ENCODE results near the gene NAA80. TPM values are rescaled to one million over a fixed set of nuclear protein-coding genes. Genes with fewer than 3 reads are reported as not detected.

NAA80 gene
- total and polyA plus RNA-seq, 7 experiments from 2014 or later = 13.7 to 44.9 (median 30.7) TPM

DNA sequence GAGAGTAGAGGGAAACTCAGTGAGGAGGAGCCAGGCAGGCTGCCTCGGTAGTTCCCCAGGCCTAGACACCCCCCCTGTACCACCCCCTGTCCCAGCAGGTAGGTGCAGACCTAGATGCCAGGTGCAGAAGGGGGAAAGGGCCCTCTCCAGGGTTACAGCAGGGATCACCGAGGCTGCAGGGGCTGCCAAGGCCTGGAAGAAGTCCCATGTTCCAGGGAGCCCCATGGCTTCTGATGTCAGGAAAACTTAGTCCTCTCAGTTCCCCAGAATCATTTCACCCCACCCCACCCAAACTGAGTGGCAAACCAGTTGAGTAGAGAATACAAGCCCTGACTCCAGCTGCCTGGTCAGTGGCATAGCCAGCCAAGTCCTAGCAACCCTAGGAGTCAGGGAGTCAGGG lies 37.7 kb downstream of the NAA80 start:
- no peak for ATAC-seq
- H3K9me3 Mint-ChIP-seq = no peaks in the 10 kb centered on the region
- ChIA-PET CTCF (interaction anchor here (0.9 to 1.0 kb wide), 2 partner anchors 17 to 69 kb away, joined by 3 to 4 read pairs; partner anchors contain the start of gene LSMEM2), POLR2A (interaction anchor here (1.0 to 1.4 kb wide), 2 partner anchors 14 to 26 kb away, joined by 3 to 5 read pairs; partner anchors contain the start of gene GNAI2)
- H3K4me1 ChIP-seq (ENCODE audit: control insufficient read depth in 2 of 2, insufficient read depth in 2 of 2, low read length in 2 of 2) = peaks cover 6% of the 10 kb centered on the region in 2 donors
- no peak for DNase-seq
- peaks cover 0 to 7% (median 0%) of the 10 kb centered on the region in 5 donors for H3K27me3 Mint-ChIP-seq
- H3K4me3 Mint-ChIP-seq = peak overlapping the region in 5 of 10 donors; percentile 8 to 86 (median 43)
- peaks cover 5 to 30% (median 8%) of the 10 kb centered on the region in 3 experiments for H3K36me3 ChIP-seq (ENCODE audit: control insufficient read depth in 2 of 3, insufficient read depth in 3 of 3, low read length in 3 of 3)
- intact Hi-C loops (cut with micrococcal nuclease) = no loop called here
- H3K27ac Mint-ChIP-seq = peak overlapping the region in 2 of 9 donors; percentile 19 to 71
- H3K9me3 ChIP-seq (ENCODE audit: control insufficient read depth in 2 of 3, low read length in 3 of 3) = no peaks in the 10 kb centered on the region
- H3K4me3 ChIP-seq (ENCODE audit: low read length) = no peak overlapping the region
- H3K4me1 Mint-ChIP-seq = peaks cover 0 to 12% (median 4%) of the 10 kb centered on the region in 7 donors
- H3K36me3 Mint-ChIP-seq = peaks cover 0 to 16% (median 0%) of the 10 kb centered on the region in 5 donors
- H3K27ac ChIP-seq (ENCODE audit: low read depth, low read length) = no peak overlapping the region
- no peaks in the 10 kb centered on the region for H3K27me3 ChIP-seq (ENCODE audit: control insufficient read depth in 2 of 2, insufficient read depth in 2 of 2, low read length in 2 of 2)

DNA sequence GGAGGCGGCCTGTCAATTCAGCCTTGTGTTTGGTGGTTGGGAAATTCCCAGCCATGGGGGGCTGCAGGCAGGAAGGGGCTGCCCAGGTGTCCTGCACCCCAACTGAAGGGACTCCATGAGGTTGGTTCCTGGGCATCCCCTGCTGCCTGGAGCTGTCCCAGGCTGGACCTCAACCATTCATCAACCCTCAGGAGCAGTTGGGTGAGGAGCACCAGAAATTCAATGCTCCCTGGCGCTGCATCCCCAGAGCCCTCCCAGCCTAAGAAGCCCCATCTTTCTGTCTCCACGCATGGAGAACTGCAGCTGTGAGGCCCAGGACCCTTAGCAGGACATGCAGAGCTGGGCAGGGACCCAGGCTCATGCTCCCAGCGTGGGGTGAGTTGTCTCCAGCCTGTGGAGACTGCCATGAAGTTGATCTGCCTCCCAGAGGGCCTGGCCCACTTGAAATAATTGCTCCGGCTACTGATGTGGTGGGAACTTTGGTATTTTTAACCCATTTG lies 38.2 kb downstream of the NAA80 start:
- ATAC-seq = no peak
- ChIA-PET CTCF (interaction anchor here (1.0 to 2.7 kb wide), 2 partner anchors 12 to 17 kb away, joined by 4 to 8 read pairs; partner anchors contain the start of gene LSMEM2), POLR2A (interaction anchor here (1.0 to 1.4 kb wide), 3 partner anchors 13 to 76 kb away, joined by 3 to 5 read pairs (median 3); partner anchors contain the start of gene GNAI2)
- intact Hi-C loops (cut with micrococcal nuclease) = loop anchor here (1.0 kb wide), 4 partner anchors 12 to 67 kb away; no protein-coding TSS in a partner anchor
- peak overlapping the region in 5 of 10 donors; percentile 8 to 86 (median 64) for H3K4me3 Mint-ChIP-seq
- no peaks in the 10 kb centered on the region for H3K27me3 ChIP-seq (ENCODE audit: control insufficient read depth in 2 of 2, insufficient read depth in 2 of 2, low read length in 2 of 2)
- H3K4me1 Mint-ChIP-seq = peaks cover 0 to 12% (median 4%) of the 10 kb centered on the region in 7 donors
- H3K36me3 ChIP-seq (ENCODE audit: control insufficient read depth in 2 of 3, insufficient read depth in 3 of 3, low read length in 3 of 3) = peaks cover 8 to 35% (median 8%) of the 10 kb centered on the region in 3 experiments
- H3K9me3 Mint-ChIP-seq = no peaks in the 10 kb centered on the region
- H3K4me3 ChIP-seq (ENCODE audit: low read length) = no peak overlapping the region
- no peaks in the 10 kb centered on the region for H3K9me3 ChIP-seq (ENCODE audit: control insufficient read depth in 2 of 3, low read length in 3 of 3)
- no peak for DNase-seq
- H3K4me1 ChIP-seq (ENCODE audit: control insufficient read depth in 2 of 2, insufficient read depth in 2 of 2, low read length in 2 of 2) = peaks cover 6% of the 10 kb centered on the region in 2 donors
- H3K27ac Mint-ChIP-seq = peak overlapping the region in 3 of 9 donors; percentile 19 to 71 (median 41)
- peaks cover 0 to 19% (median 0%) of the 10 kb centered on the region in 5 donors for H3K36me3 Mint-ChIP-seq
- peaks cover 0 to 4% (median 0%) of the 10 kb centered on the region in 5 donors for H3K27me3 Mint-ChIP-seq
- no peak overlapping the region for H3K27ac ChIP-seq (ENCODE audit: low read depth, low read length)

DNA sequence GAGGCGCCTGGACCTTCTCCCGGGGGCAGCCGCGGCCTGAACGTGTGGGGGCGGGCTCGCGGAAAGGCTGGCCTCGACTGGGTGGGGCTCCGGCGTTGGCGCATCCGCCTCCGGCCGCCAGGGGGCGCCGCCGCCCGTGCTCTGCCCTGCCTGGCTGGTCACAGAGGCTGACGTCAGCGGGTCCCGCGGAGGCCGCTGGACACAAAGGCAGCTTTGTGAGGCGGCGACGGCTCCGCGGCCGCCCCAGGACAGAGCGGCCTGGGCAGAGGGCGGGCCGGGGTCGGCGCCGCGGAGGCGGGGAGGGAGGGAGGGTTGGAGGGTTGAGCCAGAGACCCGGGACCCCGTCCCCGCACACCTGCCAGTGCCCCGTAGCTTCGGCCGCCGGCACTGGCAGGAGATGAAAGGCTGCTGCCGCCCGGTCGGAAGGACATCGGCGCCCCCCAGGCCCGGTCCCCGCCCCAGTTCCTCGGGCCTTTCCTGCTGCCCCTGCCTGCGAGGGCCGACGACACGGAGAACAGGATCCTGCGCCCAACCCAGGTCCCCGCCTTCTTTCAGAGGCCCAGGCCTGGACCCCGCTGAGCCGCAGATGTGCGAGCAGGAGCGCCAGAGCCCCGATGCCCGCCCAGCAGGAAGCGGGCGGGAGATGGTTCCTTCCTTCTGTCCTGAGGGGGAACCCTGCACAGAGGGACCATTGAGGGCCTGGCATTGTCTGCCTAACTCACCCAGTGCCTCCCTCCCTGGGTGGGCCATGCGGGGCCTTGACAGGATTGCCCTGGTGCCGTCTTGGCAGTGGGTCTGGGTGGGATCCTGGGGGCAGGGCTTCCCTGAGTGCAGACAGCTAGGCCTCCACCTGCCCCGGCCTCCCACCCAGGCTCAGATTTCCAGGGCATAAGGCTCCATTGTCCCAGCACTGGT lies 38.9 kb downstream of the NAA80 start:
- Histone ChIP-seq H3K9me3 (ENCODE audit: control insufficient read depth in 2 of 3, low read length in 3 of 3) (no peaks in the 10 kb centered on the region), H3K27ac (ENCODE audit: low read depth, low read length) (peak overlapping the region; percentile 76), H3K4me3 (ENCODE audit: low read length) (peak overlapping the region; percentile 43), H3K27me3 (ENCODE audit: control insufficient read depth in 2 of 2, insufficient read depth in 2 of 2, low read length in 2 of 2) (no peaks in the 10 kb centered on the region), H3K4me1 (ENCODE audit: control insufficient read depth in 2 of 2, insufficient read depth in 2 of 2, low read length in 2 of 2) (peaks cover 6% of the 10 kb centered on the region in 2 donors), H3K36me3 (ENCODE audit: control insufficient read depth in 2 of 3, insufficient read depth in 3 of 3, low read length in 3 of 3) (peaks cover 8 to 41% (median 8%) of the 10 kb centered on the region in 3 experiments)
- peak; percentile 58 to 95 (median 78) for DNase-seq
- H3K9me3 Mint-ChIP-seq = no peaks in the 10 kb centered on the region
- peak overlapping the region; percentile 57 to 86 (median 68) for H3K4me3 Mint-ChIP-seq
- H3K4me1 Mint-ChIP-seq = peaks cover 0 to 12% (median 4%) of the 10 kb centered on the region in 7 donors
- intact Hi-C loops (cut with micrococcal nuclease) = loop anchor here (1.0 kb wide), 4 partner anchors 13 to 66 kb away; no protein-coding TSS in a partner anchor
- peak; percentile 95 for ATAC-seq
- ChIA-PET CTCF (interaction anchor here (0.9 to 2.7 kb wide), 3 partner anchors 11 to 35 kb away, joined by 4 to 8 read pairs (median 4); partner anchors contain the start of gene LSMEM2), POLR2A (interaction anchor here (0.5 to 2.4 kb wide), 6 partner anchors 12 to 1909 kb away, joined by 3 to 7 read pairs (median 3); no protein-coding TSS in a partner anchor)
- H3K27ac Mint-ChIP-seq = peak overlapping the region in 8 of 9 donors; percentile 38 to 85 (median 77)
- H3K27me3 Mint-ChIP-seq = no peaks in the 10 kb centered on the region
- H3K36me3 Mint-ChIP-seq = peaks cover 0 to 19% (median 0%) of the 10 kb centered on the region in 5 donors

DNA sequence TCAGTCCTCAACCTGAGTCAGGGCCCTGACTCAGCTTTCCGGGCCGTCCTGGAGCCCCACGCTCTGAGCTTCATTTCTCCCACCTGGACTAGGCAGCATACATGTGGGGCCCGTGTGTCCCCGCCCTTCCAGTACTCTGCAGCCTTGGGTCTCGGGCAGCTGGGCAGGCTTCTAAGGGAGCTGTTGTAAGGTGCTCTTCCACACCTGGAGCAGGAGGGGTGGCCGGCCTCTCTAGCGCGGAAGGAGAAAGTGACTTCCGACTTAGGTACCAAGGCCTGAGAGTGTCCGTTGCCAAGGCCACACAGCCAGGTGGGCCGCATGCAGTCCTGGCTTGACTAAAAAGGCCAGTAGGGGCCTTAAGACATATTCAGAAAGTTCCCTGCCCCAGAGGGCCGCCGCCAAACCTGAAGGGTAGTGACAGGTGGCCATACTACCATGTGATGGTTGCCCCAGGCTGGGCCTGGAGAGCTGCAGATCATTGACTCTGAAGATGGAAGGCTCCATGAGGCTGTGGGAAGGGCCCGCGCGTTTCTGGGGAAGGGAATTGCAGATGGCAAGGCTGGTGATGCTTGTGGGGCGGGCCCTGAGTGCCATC lies 39.7 kb downstream of the NAA80 start:
- intact Hi-C loops (cut with micrococcal nuclease) = loop anchor here (1.0 kb wide), 4 partner anchors 13 to 65 kb away; no protein-coding TSS in a partner anchor
- no peak for DNase-seq
- no peaks in the 10 kb centered on the region for H3K9me3 Mint-ChIP-seq
- ATAC-seq = peak; percentile 16
- peaks cover 0 to 19% (median 0%) of the 10 kb centered on the region in 5 donors for H3K36me3 Mint-ChIP-seq
- H3K27ac Mint-ChIP-seq = peak overlapping the region in 8 of 9 donors; percentile 41 to 85 (median 77)
- H3K4me3 Mint-ChIP-seq = peak overlapping the region; percentile 58 to 86 (median 72)
- H3K36me3 ChIP-seq (ENCODE audit: control insufficient read depth in 2 of 3, insufficient read depth in 3 of 3, low read length in 3 of 3) = peaks cover 8 to 48% (median 12%) of the 10 kb centered on the region in 3 experiments
- H3K27ac ChIP-seq (ENCODE audit: low read depth, low read length) = peak overlapping the region; percentile 76
- no peaks in the 10 kb centered on the region for H3K27me3 Mint-ChIP-seq
- peaks cover 6 to 7% of the 10 kb centered on the region in 2 donors for H3K4me1 ChIP-seq (ENCODE audit: control insufficient read depth in 2 of 2, insufficient read depth in 2 of 2, low read length in 2 of 2)
- peak overlapping the region; percentile 43 for H3K4me3 ChIP-seq (ENCODE audit: low read length)
- peaks cover 0 to 12% (median 4%) of the 10 kb centered on the region in 7 donors for H3K4me1 Mint-ChIP-seq
- CTCF ChIA-PET = interaction anchor here (0.7 to 2.7 kb wide), 6 partner anchors 8 to 65 kb away, joined by 4 to 8 read pairs (median 4); partner anchors contain the start of gene GNAI2
- POLR2A ChIA-PET = interaction anchor here (0.9 to 2.4 kb wide), 4 partner anchors 11 to 78 kb away, joined by 3 to 7 read pairs (median 4); no protein-coding TSS in a partner anchor
- H3K9me3 ChIP-seq (ENCODE audit: control insufficient read depth in 2 of 3, low read length in 3 of 3) = no peaks in the 10 kb centered on the region
- no peaks in the 10 kb centered on the region for H3K27me3 ChIP-seq (ENCODE audit: control insufficient read depth in 2 of 2, insufficient read depth in 2 of 2, low read length in 2 of 2)

DNA sequence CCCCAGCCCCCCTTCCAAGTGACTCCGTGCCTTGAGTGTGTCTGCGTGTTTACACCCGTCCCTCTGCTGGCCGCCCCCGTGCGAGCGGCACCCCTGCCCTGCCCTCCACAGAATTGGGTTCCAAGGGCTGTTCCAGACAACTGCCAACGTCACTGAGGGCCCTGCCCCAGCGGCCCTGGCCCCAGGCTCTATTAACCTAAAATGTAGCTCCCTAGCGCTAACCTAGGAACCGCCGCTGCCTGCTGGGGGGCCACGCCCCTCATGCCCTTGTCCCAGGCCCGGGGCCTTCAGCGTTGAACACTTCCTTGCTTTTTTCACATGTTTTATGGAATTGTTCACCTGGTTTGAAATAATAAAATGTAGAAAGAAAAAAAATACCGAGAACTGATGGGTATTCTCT lies 40.2 kb downstream of the NAA80 start:
- Mint-ChIP-seq H3K36me3 (peaks cover 0 to 19% (median 0%) of the 10 kb centered on the region in 5 donors), H3K9me3 (no peaks in the 10 kb centered on the region), H3K4me1 (peaks cover 0 to 13% (median 4%) of the 10 kb centered on the region in 7 donors), H3K27ac (peak overlapping the region in 3 of 9 donors; percentile 51 to 81 (median 63)), H3K4me3 (peak overlapping the region in 1 of 10 donors; percentile 29), H3K27me3 (no peaks in the 10 kb centered on the region)
- DNase-seq = no peak
- no peak for ATAC-seq
- Histone ChIP-seq H3K36me3 (ENCODE audit: control insufficient read depth in 2 of 3, insufficient read depth in 3 of 3, low read length in 3 of 3) (peaks cover 8 to 54% (median 12%) of the 10 kb centered on the region in 3 experiments), H3K27ac (ENCODE audit: low read depth, low read length) (peak overlapping the region; percentile 47), H3K9me3 (ENCODE audit: control insufficient read depth in 2 of 3, low read length in 3 of 3) (no peaks in the 10 kb centered on the region), H3K27me3 (ENCODE audit: control insufficient read depth in 2 of 2, insufficient read depth in 2 of 2, low read length in 2 of 2) (no peaks in the 10 kb centered on the region), H3K4me1 (ENCODE audit: control insufficient read depth in 2 of 2, insufficient read depth in 2 of 2, low read length in 2 of 2) (peaks cover 6 to 8% of the 10 kb centered on the region in 2 donors), H3K4me3 (ENCODE audit: low read length) (no peak overlapping the region)
- POLR2A ChIA-PET = interaction anchor here (1.0 to 2.4 kb wide), 4 partner anchors 11 to 78 kb away, joined by 3 to 7 read pairs (median 4); no protein-coding TSS in a partner anchor
- CTCF ChIA-PET = interaction anchor here (0.7 to 2.7 kb wide), 6 partner anchors 9 to 65 kb away, joined by 4 to 8 read pairs (median 4); partner anchors contain the start of gene GNAI2
- intact Hi-C loops (cut with micrococcal nuclease) = no loop called here
